ENCODE data around the gene MAP3K19.
"Not testable (repeated sequence)": the region's sequence is repeated elsewhere in the genome, so short reads cannot be mapped to it uniquely, and the experiment has no call there.

MAP3K19 gene

GRCh38 chr2:134979221-134979620 lies 68.0 kb downstream of the MAP3K19 start:
- H3K27me3 ChIP-seq: no peaks in the 10 kb centered on the region
- H3K4me2 ChIP-seq: peak overlapping the region in 9 of 11 experiments; percentile 16 to 94 (median 87); a peak in 15 of 22 replicates
- TF ChIP-seq Cebpa-rat (IDR thresholded peaks at IDR 0.05): no peak
- peaks cover 35 to 98% (median 93%) of the 10 kb centered on the region in 10 experiments for H3K4me1 ChIP-seq
- H3K36me3 ChIP-seq: peaks cover 0 to 11% (median 4%) of the 10 kb centered on the region in 11 experiments; a peak in 13 of 22 replicates
- H3K4me3 ChIP-seq: no peak overlapping the region
- peak overlapping the region in 9 of 11 experiments; percentile 36 to 99 (median 97); a peak in 16 of 22 replicates for H3K27ac ChIP-seq
- no peaks in the 10 kb centered on the region for H4K20me1 ChIP-seq
- H3K9me3 ChIP-seq (replicated peaks in 1 of 11): peaks cover 17 to 38% (median 27%) of the 10 kb centered on the region in 11 experiments
- peak overlapping the region in 6 of 11 experiments; percentile 11 to 88 (median 56); a peak in 8 of 22 replicates for H3K9ac ChIP-seq

GRCh38 chr2:134977104-134977503 lies 70.1 kb downstream of the MAP3K19 start:
- Histone ChIP-seq H3K4me1 (peaks cover 23 to 77% (median 72%) of the 10 kb centered on the region in 10 experiments), H3K9ac (peak overlapping the region in 8 of 11 experiments; percentile 43 to 89 (median 82); a peak in 16 of 22 replicates), H3K9me3 (replicated peaks in 1 of 11) (peaks cover 32 to 54% (median 43%) of the 10 kb centered on the region in 11 experiments), H3K4me3 (peak overlapping the region in 2 of 10 experiments; percentile 17 to 20; a peak in 1 of 20 replicates), H3K4me2 (peak overlapping the region in 10 of 11 experiments; percentile 61 to 94 (median 86); a peak in 18 of 22 replicates), H3K36me3 (peaks cover 0 to 13% (median 6%) of the 10 kb centered on the region in 11 experiments; a peak in 9 of 22 replicates), H3K27ac (peak overlapping the region in 10 of 11 experiments; percentile 25 to 99 (median 93); a peak in 19 of 22 replicates)
- not testable (repeated sequence) for H3K27me3 ChIP-seq, H4K20me1 ChIP-seq

- peak in 6 of 11 experiments; percentile 19 to 77 (median 62); a peak in 8 of 22 replicates for TF ChIP-seq Cebpa-rat (IDR thresholded peaks at IDR 0.05)
- H3K36me3 ChIP-seq: peaks cover 0 to 13% (median 6%) of the 10 kb centered on the region in 11 experiments; a peak in 9 of 22 replicates
- H3K4me1 ChIP-seq: peaks cover 20 to 67% (median 63%) of the 10 kb centered on the region in 10 experiments
- no peaks in the 10 kb centered on the region for H4K20me1 ChIP-seq
- no peaks in the 10 kb centered on the region for H3K27me3 ChIP-seq
- H3K9me3 ChIP-seq (replicated peaks in 1 of 11): peaks cover 38 to 61% (median 49%) of the 10 kb centered on the region in 11 experiments
- peak overlapping the region in 9 of 11 experiments; percentile 42 to 89 (median 81); a peak in 17 of 22 replicates for H3K9ac ChIP-seq
- peak overlapping the region in 10 of 11 experiments; percentile 25 to 99 (median 93); a peak in 19 of 22 replicates for H3K27ac ChIP-seq
- H3K4me3 ChIP-seq: peak overlapping the region in 6 of 10 experiments; percentile 1 to 49 (median 26); a peak in 10 of 20 replicates
- peak overlapping the region; percentile 42 to 94 (median 85) for H3K4me2 ChIP-seq
Observed at GRCh38 chr2:134976074-134976702, 71.1 kb downstream of the MAP3K19 start.

GRCh38 chr2:134975281-134976009 lies 71.8 kb downstream of the MAP3K19 start:
- H4K20me1 ChIP-seq: no peaks in the 10 kb centered on the region
- H3K36me3 ChIP-seq: peaks cover 0 to 13% (median 6%) of the 10 kb centered on the region in 11 experiments; a peak in 9 of 22 replicates
- H3K4me3 ChIP-seq: peak overlapping the region in 6 of 10 experiments; percentile 1 to 49 (median 34); a peak in 9 of 20 replicates
- H3K27me3 ChIP-seq: no peaks in the 10 kb centered on the region
- peaks cover 45 to 64% (median 53%) of the 10 kb centered on the region in 11 experiments for H3K9me3 ChIP-seq (replicated peaks in 1 of 11)
- H3K27ac ChIP-seq: peak overlapping the region in 10 of 11 experiments; percentile 8 to 99 (median 93); a peak in 19 of 22 replicates
- peaks cover 20 to 60% (median 57%) of the 10 kb centered on the region in 10 experiments for H3K4me1 ChIP-seq
- H3K4me2 ChIP-seq: peak overlapping the region; percentile 42 to 94 (median 85); a peak in 20 of 22 replicates
- H3K9ac ChIP-seq: peak overlapping the region in 9 of 11 experiments; percentile 42 to 89 (median 81); a peak in 17 of 22 replicates
- TF ChIP-seq Cebpa-rat (IDR thresholded peaks at IDR 0.05): no peak

GRCh38 chr2:134973241-134974138 lies 73.8 kb downstream of the MAP3K19 start:
- no peak overlapping the region for H3K4me2 ChIP-seq
- no peak for TF ChIP-seq Cebpa-rat (IDR thresholded peaks at IDR 0.05)
- H4K20me1 ChIP-seq: no peaks in the 10 kb centered on the region
- H3K27ac ChIP-seq: peak overlapping the region in 6 of 11 experiments; percentile 89 to 99 (median 98); a peak in 8 of 22 replicates
- peaks cover 65 to 80% (median 73%) of the 10 kb centered on the region in 11 experiments for H3K9me3 ChIP-seq (replicated peaks in 1 of 11)
- H3K36me3 ChIP-seq: peaks cover 0 to 13% (median 6%) of the 10 kb centered on the region in 11 experiments; a peak in 9 of 22 replicates
- no peaks in the 10 kb centered on the region for H3K27me3 ChIP-seq
- H3K4me1 ChIP-seq: peaks cover 14 to 42% (median 37%) of the 10 kb centered on the region in 10 experiments
- no peak overlapping the region for H3K9ac ChIP-seq
- H3K4me3 ChIP-seq: peak overlapping the region in 3 of 10 experiments; percentile 2 to 32 (median 3); a peak in 3 of 20 replicates

GRCh38 chr2:134967166-134967565 lies 80.1 kb downstream of the MAP3K19 start:
- peaks cover 30 to 37% (median 34%) of the 10 kb centered on the region in 11 experiments for H3K9me3 ChIP-seq (replicated peaks in 1 of 11)
- not testable (repeated sequence) for H3K36me3 ChIP-seq, H3K27me3 ChIP-seq, H3K4me3 ChIP-seq, H4K20me1 ChIP-seq
- peaks cover 0 to 15% (median 9%) of the 10 kb centered on the region in 10 experiments; a peak in 15 of 20 replicates for H3K4me1 ChIP-seq
- H3K27ac ChIP-seq: peak overlapping the region in 8 of 11 experiments; percentile 1 to 70 (median 57); a peak in 16 of 22 replicates
- peak overlapping the region in 10 of 11 experiments; percentile 19 to 72 (median 50); a peak in 19 of 22 replicates for H3K4me2 ChIP-seq
- H3K9ac ChIP-seq: peak overlapping the region in 6 of 11 experiments; percentile 0 to 46 (median 22); a peak in 3 of 22 replicates

GRCh38 chr2:134957477-134957876 lies 89.8 kb downstream of the MAP3K19 start:
- Histone ChIP-seq H3K36me3 (peaks cover 58 to 75% (median 65%) of the 10 kb centered on the region in 11 experiments), H3K4me2 (no peak overlapping the region), H3K4me1 (no peaks in the 10 kb centered on the region), H3K27me3 (no peaks in the 10 kb centered on the region), H3K9ac (no peak overlapping the region), H4K20me1 (peaks cover 0 to 68% (median 5%) of the 10 kb centered on the region in 11 experiments; a peak in 7 of 22 replicates), H3K9me3 (replicated peaks in 1 of 11) (no peaks in the 10 kb centered on the region), H3K27ac (no peak overlapping the region), H3K4me3 (no peak overlapping the region)
- no peak for TF ChIP-seq Cebpa-rat (IDR thresholded peaks at IDR 0.05)

All from BLaER1 treated with 17β-estradiol and CSF1 and Interleukin-3, amounts not matched to agents 10 nM and 100 nM (cell line).